ELF-1 (cell line): ENCODE data around the gene TSHZ3.

ENCODE experiments used
- DNase-seq: peaks from one replicate; pipeline ENCODE4 v3.0.0-alpha.2; 2016; ENCODE audit warnings: low read depth, low spot score

TSHZ3 gene

GRCh38 chr19:31349160-31349881, at the start of gene TSHZ3:
TSHZ3 (minus strand) TSS chr19:31349436; CDS start chr19:31349219, 217 bp downstream.
- DNase-seq, result peak; percentile 24

- DNase-seq, result no peak
Measured at GRCh38 chr19:31397308-31397707, 48.1 kb upstream of the TSHZ3 start.

GRCh38 chr19:31392464-31392863, 43.2 kb upstream of the TSHZ3 start:
- DNase-seq, result no peak

GRCh38 chr19:31391518-31391917, 42.3 kb upstream of the TSHZ3 start:
- no peak for DNase-seq

- DNase-seq, result no peak
Measured at GRCh38 chr19:31390711-31391110, 41.5 kb upstream of the TSHZ3 start.

GRCh38 chr19:31389874-31390273, 40.6 kb upstream of the TSHZ3 start:
- no peak for DNase-seq

GRCh38 chr19:31387717-31388301, 38.6 kb upstream of the TSHZ3 start:
- DNase-seq, result peak; percentile 30

- DNase-seq, result no peak
Measured at GRCh38 chr19:31386806-31387205, 37.6 kb upstream of the TSHZ3 start.

GRCh38 chr19:31385744-31386143, 36.5 kb upstream of the TSHZ3 start:
- no peak for DNase-seq

GRCh38 chr19:31383553-31383952, 34.3 kb upstream of the TSHZ3 start:
- DNase-seq, result no peak

GRCh38 chr19:31380854-31381253, 31.6 kb upstream of the TSHZ3 start:
- DNase-seq, result peak; percentile 26

- no peak for DNase-seq
Measured at GRCh38 chr19:31378404-31378803, 29.2 kb upstream of the TSHZ3 start.

- no peak for DNase-seq
Measured at GRCh38 chr19:31377736-31378135, 28.5 kb upstream of the TSHZ3 start.

GRCh38 chr19:31372246-31372781, 23.1 kb upstream of the TSHZ3 start:
- no peak for DNase-seq

- DNase-seq, result no peak
Measured at GRCh38 chr19:31370216-31370615, 21.0 kb upstream of the TSHZ3 start.

GRCh38 chr19:31364963-31365362, 15.7 kb upstream of the TSHZ3 start:
- DNase-seq, result no peak

- DNase-seq, result no peak
Measured at GRCh38 chr19:31361728-31362127, 12.5 kb upstream of the TSHZ3 start.

- DNase-seq, result no peak
Measured at GRCh38 chr19:31357315-31357673, 8.1 kb upstream of the TSHZ3 start.

- DNase-seq, result peak; percentile 71
Measured at GRCh38 chr19:31356587-31357314, 7.5 kb upstream of the TSHZ3 start.

- DNase-seq, result peak; percentile 36
Measured at GRCh38 chr19:31355665-31356289, 6.5 kb upstream of the TSHZ3 start.

GRCh38 chr19:31354799-31355664, 5.8 kb upstream of the TSHZ3 start:
- peak; percentile 64 for DNase-seq
